ENCODE data around the gene BRS3. TPM values are rescaled to one million over a fixed set of nuclear protein-coding genes. Genes with fewer than 3 reads are reported as not detected.
"Not testable (repeated sequence)": the region's sequence is repeated elsewhere in the genome, so short reads cannot be mapped to it uniquely, and the experiment has no call there.

BRS3 gene
- not detected for total RNA-seq

DNA sequence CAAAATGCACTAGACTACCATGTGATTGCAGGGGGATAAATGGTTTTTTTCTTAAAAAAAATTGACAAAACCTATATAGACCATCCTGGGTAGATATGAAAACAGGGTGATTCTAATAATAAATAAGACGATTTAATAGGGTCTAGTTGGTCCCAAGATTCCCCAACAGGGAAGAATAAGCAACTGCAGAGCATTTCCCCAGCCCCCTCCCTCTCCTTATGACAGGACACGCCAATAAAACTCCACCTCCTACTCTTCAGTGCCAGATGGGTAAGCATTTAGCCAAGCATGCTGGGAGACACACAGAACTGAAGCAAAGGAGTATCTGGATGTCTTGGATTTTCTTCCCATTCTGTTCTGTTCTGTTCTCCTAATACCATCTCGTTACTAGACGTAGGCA, at the start of gene BRS3:
Gene BRS3 (plus strand): TSS at position 301 of the 400 bp plus-strand sequence. CDS start 168 bp downstream, outside the sequence.
- intact Hi-C loops (cut with DNase I), result no loop called here
- DNase-seq (ENCODE audit: low spot score) (no peak), ATAC-seq (no peak)

DNA sequence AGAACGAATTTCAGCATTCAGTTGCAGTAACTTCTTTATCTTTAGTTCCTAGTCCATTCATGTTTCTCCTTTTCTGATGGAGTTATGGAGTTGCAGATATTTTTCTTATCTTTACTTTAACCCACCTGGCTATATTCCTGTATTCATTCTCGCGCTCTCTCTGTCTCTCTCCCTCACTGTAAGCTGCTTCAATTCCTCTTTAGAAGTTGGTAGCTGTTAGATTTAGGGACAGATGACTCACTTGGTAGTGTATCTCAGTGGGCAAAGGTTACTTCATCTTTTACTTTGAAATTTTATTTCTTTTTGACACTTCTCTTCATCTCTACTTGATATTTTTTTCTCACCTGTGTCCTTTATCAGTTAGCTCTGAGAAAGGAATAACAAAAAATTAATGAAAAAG, 49.6 kb upstream of the BRS3 start:
- no peak for ATAC-seq
- no peak for DNase-seq (ENCODE audit: low spot score)
- intact Hi-C loops (cut with DNase I), result no loop called here

DNA sequence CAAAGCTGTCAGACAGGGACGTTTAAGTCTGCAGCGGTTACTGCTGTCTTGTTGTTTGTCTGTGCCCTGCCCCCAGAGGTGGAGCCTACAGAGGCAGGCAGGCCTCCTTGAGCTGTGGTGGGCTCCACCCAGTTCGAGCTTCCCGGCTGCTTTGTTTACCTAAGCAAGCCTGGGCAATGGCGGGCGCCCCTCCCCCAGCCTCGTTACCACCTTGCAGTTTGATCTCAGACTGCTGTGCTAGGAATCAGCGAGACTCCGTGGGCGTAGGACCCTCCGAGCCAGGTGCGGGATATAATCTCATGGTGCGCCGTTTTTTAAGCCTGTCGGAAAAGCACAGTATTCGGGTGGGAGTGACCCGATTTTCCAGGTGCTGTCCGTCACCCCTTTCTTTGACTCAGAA, 42.1 kb upstream of the BRS3 start:
- DNase-seq (ENCODE audit: low spot score); ATAC-seq; intact Hi-C loops (cut with DNase I): not testable (repeated sequence)

DNA sequence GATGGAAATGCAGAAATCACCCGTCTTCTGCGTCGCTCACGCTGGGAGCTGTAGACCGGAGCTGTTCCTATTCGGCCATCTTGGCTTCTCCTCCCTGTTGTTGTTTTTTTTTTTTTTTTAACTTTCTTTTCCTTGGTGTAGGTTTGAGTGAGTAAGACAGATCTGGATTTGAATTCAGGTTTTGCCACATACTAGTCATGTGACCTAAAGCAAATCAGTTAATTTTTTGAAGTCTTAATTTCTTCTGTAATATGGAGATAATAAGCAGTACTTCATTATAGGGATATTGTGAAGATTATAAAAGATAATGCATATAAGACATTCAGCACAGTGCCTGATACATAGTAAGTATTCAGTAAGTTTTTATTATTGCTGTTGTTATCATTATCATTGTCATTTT, 41.5 kb upstream of the BRS3 start:
- intact Hi-C loops (cut with DNase I), result no loop called here
- ATAC-seq (no peak), DNase-seq (ENCODE audit: low spot score) (no peak)

DNA sequence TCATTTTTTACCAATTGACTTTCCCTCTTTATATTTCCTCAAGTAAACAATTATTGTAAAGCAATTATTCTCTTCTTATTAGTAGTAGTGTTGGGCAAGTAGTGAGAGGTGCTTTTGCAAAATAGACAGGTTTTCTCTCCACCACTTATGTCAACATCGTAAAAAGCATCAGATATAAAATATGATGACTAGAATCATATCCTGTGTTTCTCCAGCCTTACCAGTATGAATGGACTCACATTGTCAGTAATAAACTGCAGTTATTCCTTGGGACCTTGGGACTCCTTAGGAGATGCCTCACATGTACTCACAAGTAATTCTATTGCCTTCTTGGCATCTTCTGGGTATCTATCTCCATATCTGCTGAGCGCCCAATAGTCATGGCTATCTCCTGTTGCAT, 40.4 kb upstream of the BRS3 start:
- DNase-seq (ENCODE audit: low spot score) (no peak), ATAC-seq (no peak)
- intact Hi-C loops (cut with DNase I), result no loop called here

DNA sequence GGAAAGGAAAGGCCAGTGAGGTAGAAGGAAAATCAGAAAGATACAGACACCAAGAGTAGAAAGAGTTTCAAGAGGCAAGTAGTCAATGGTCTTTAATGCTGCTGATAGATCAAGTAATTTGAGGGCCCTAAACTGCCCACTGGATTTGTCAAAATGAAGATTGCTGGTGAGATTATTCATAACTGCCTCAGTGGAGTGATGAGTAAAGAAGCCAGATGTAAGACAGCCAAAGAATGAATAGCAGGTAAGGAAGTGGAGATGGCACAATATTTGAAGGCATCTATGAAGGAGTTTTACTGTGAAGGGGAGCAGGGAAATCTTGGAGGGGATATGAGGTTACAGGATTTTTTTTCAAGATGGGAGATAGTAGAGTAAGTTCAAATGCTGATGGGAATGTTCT, 39.8 kb upstream of the BRS3 start:
- intact Hi-C loops (cut with DNase I), result no loop called here
- no peak for DNase-seq (ENCODE audit: low spot score)
- no peak for ATAC-seq

DNA sequence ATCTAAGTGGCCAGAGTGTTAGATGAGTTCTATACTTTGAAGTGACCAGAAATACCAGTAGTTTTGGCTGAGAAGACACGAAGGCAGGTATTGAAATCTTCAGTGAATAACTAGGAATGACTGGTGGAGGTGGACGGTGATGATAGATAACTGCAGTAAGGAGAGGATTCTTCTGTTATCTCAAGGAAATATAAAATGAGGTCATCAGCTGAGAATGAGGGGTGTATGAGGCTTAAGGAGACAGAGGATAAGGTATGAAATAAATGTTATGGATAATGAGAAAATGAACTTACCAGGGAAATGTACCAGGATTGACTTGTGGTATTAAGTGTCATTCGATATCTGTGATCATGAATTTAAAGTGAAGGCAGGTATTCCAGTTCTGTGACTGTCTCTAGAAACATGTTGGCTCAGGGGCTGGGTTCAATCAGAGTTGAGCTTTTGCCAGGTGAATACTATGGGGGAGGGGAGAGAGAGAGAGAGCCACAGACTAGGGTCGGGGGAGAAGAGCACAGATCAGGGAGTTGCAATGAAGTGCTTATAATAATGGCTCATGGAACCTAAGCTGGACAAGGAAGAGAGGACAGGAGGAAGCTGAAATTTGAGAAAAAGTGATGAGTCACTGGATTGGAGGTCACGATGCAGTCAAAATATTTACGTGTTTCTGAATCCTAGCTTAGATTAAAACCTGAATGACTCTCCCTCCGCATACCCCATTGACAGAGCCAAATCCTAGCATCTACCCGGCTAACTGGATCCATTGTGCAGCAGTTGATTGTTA, 37.5 kb upstream of the BRS3 start:
- no peak for DNase-seq (ENCODE audit: low spot score)
- ATAC-seq, result no peak
- intact Hi-C loops (cut with DNase I), result no loop called here

DNA sequence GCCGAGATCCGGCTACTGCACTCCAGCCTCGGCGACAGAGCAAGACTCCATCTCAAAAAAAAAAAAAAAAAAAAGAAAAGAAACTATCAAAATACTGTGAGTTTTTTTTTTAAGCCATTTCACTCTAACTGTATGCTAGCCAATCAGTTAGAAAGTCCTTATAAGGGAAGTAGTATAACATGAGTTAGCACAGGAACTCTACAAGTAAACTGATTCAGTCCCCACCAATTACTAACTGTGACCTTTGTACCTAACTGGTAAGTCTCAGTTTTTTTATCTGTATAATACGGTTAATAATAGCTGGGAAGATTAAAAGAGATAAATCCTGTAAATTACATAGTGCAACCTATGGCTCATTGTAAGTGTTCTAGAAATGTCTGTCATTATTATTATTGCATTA, 35.1 kb upstream of the BRS3 start:
- intact Hi-C loops (cut with DNase I), result no loop called here
- ATAC-seq (no peak), DNase-seq (ENCODE audit: low spot score) (no peak)

DNA sequence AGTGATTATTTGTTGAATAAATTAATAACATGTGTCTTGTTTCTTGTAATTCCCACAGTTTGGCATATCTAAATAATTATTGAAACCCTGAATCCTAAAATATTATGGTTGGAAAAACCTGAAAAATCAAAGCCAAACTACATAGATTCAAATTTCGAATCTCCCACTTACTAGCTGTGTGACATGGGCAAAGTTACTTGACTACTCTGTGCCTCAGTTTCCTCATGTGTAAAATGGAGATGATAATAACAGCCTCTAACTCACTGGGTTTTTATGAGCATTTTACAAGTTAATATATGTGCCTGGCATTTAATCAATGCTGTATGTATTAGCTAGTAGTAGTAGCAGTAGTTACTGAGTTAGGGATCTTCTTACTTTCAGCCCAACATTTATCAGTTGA, 34.6 kb upstream of the BRS3 start:
- ATAC-seq (no peak), DNase-seq (ENCODE audit: low spot score) (no peak)
- intact Hi-C loops (cut with DNase I), result no loop called here

DNA sequence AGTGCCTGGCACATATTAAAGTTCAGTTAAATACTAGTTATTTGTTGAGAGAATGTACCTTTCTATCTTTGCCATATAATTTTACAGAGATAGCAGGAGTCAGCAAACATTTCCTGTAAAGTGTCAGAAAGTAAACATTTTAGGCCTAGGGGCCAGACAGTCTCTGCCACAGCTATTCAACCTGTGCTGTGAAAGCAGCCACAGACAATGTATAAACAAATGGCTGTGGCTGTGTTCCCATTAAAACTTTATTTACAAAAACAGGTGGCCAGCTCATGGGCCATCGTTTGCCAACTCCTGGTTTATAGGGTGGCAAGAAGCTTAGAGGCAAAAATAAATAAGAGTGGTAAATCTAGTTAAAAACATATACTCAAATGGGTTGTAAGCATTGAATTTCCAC, 34.0 kb upstream of the BRS3 start:
- intact Hi-C loops (cut with DNase I), result no loop called here
- no peak for ATAC-seq

DNA sequence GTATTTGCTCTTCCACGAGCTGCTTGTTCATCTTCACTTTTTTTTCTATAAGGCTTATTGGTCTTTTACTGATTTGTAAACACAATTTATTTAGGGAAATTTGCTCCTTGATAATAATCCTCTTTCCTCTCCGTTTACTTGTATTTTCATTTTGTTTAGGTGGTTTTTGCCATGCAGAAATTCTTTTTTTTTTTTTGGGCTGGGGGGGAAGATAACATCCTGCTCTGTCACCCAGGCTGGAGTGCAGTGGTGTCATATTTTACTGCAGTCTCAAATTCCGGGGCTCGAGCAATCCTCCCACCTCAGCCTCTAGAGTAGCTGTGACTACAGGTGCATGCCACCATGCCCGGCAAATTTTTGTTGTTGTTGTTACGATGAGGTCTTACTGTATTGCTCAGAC, 31.6 kb upstream of the BRS3 start:
- ATAC-seq (no peak), DNase-seq (ENCODE audit: low spot score) (no peak)
- intact Hi-C loops (cut with DNase I), result no loop called here

More for the DNA sequence above, 34.0 kb upstream of the BRS3 start:
- no peak for DNase-seq (ENCODE audit: low spot score)

DNA sequence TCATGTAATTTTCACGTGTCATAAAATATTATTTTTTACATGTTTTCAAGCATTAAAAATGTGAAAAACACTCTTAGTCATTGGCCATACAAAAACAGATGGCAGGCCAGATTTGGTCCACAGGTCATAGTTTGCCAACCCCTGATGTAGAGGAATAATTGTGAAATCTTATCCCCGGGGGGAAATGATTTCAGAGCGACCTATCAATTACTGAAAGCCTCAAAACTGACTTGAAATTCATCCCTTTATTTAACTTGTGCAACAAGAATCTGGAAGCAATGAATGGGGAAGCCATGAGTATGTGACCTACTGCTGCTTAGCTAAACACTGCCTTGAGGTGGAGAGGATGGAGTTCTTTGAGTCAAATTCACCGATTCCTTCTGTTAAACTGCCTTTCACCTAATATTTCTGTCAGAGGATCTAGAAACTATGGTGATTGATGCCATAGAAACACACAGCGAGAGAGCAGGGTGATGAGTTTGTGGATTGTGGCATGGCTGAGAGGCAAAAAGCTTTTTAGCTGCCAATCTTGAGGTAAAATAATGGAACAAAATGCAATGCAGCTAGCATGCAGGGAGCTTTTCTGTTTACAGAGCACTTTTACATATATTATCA, 30.3 kb upstream of the BRS3 start:
- no peak for DNase-seq (ENCODE audit: low spot score)
- intact Hi-C loops (cut with DNase I), result no loop called here
- peak; percentile 84 for ATAC-seq

DNA sequence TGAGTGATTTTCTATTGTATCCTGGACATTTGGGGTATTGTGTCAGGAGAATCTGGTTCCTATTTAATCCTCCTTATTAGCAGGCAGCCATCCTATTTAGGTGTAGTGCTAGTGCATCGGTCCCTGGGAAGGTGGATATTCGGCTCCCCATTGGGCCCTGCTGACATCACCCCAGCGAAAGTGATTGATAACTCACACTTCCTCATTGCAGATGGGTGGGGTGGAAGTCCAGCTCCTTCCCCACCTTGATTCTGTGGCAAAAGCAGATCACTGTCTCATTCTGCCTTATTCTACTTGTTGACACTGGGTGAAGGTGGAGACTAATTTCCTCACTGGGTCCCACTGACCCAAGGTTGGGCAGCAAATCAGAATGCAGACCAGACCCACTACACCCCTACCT, 23.2 kb upstream of the BRS3 start:
- ATAC-seq (no peak), DNase-seq (ENCODE audit: low spot score) (no peak)
- intact Hi-C loops (cut with DNase I), result no loop called here

DNA sequence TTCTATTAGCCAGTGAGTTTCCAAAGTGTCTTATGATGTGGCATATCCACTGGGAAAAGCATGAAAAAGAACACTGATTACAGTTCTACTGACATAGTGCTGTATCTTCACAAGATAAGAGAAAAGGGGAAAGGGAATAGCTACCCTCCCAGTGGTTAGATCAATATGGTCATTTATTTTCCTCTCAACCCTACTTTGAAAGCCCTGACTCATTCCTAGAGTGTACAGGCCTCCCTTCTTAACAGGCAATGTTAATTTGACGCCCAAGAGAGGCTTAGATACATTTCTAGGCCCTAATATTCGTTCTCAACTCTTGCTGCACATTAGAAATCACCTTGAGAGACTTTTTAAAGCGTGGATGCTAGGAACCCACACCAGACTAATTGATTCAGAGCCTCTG, 20.4 kb upstream of the BRS3 start:
- ATAC-seq (no peak), DNase-seq (ENCODE audit: low spot score) (no peak)
- intact Hi-C loops (cut with DNase I), result no loop called here

DNA sequence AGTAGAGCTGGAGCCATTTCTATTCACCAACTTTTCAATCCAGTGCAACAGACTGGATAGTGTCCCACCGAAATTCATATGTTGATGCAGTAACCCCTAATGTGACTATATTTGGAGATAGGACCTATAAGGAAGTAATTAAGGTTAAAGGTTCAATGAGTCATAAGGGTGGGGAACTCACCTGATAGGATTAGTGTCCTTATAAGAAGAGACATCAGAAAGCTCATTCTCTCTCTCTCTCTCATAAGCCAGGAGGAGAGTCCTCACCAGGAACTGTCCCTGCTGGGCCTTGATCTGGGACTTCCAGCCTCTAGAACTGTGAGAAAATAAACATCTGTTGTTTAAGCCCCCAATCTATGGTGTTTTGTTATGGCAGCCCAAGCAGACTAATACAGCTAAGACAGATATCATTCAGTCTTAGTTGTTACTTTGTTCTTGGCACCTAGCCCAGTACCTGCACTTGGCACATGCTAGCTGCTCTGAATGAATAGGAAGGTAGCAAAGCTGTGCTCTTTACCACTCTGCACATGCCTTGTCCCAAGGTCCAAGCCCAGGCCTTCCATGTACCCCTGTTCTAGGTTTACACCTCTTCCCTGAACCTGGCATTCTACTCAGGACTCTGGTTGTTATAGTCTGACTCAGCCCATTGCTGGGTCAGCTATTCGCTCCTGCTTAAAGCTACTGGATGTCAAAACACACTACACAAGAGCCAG, 19.2 kb upstream of the BRS3 start:
- intact Hi-C loops (cut with DNase I), result no loop called here
- no peak for ATAC-seq
- no peak for DNase-seq (ENCODE audit: low spot score)

DNA sequence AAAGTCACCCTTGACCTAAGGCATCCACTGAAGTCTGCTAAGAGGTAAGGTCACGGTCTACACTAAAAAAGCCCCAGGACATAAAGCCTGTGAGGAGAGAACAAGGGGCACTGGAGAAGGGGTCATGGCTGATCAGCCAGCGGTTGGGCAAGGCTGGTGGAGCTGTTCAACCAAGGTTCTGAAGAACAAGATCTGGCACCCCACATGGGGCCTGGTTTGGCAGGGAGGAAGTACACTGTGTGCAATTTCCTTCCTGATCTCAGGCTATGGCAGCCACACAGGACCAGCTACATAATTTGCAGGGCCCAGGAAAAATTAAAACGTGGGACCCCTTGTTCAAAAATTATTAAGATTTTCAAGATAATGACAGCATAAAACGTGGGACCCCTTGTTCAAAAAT, 14.1 kb upstream of the BRS3 start:
- no peak for ATAC-seq
- intact Hi-C loops (cut with DNase I), result no loop called here
- DNase-seq (ENCODE audit: low spot score), result no peak

DNA sequence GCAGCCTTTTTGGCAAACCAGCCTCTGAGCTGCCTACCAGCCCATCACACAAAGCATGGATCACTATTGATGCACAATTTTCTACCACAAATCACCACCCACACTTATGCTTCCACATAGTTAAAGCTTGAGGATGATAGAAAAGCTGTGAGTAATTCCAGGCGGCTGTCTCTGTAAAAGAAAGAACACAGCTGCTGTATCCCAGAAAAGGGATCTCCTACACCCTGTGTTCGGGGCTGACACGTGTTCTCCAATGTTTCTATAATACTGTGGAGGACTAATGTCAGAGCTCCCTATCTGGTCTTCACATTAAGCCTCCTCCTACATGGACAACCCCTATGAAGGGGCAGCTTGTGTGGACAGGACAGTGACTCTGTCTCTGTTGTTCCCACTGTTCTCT, 12.5 kb upstream of the BRS3 start:
- intact Hi-C loops (cut with DNase I), result no loop called here
- DNase-seq (ENCODE audit: low spot score) (no peak), ATAC-seq (no peak)

DNA sequence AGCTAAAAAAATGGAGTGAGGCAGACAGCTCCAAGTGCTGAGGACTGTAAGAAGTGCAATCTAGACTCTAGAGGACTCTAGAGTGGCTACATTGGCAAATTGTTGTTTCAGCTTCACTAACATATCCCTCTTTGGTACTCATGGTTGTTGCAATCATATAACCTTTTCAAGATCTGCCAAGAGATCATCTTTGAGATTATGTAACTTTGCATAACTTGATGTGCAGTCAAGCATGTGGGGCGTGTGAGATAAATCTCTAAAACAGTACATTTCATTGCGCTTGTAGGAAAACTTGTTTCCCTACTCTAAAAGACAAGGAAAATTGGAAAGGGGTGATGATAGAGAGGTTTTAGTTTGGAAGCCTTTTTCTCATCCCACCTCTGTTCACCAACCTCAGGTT, 11.2 kb upstream of the BRS3 start:
- ATAC-seq (no peak), DNase-seq (ENCODE audit: low spot score) (no peak)
- intact Hi-C loops (cut with DNase I), result no loop called here

DNA sequence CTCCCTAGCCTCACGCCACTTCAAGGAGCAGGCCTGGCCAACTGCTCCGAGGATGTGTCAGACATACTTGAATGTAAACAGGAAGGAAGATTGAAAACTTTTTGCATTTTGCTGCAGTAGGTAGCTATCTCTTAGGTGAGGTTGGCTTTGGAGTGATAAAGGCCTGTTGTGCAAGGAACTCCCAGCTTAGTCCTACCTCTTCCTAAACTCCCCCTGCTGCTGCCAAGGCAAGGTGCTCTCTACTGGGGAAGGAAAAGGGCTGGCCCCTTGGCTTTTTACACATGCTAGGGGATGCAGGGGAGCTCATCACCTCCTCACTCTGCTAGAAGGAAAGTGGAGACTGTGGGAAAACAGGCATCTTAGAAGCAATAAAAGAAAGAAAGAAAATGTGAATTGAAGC, 10.7 kb upstream of the BRS3 start:
- intact Hi-C loops (cut with DNase I), result no loop called here
- DNase-seq (ENCODE audit: low spot score) (no peak), ATAC-seq (no peak)

DNA sequence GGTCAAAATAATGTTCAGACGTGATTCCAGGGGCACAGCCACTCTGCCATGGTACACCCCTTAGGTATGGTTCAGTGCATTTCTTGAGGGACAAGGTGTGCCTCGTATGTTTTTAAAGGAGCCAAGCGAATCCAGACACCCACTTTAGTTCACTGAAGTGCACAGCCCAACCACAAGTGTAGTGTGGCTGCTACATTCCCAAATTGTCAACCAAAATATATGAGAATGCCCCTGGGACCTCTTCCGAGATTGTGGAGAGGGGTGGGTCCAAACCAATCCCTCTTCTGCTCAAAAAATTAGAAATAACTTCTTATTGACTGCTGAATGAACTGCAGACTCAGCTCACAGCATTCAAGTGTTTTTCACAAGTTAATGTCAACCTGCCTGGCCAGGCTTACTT, 7.4 kb upstream of the BRS3 start:
- intact Hi-C loops (cut with DNase I), result no loop called here
- DNase-seq (ENCODE audit: low spot score) (no peak), ATAC-seq (no peak)
